ENCODE data around the gene IFI27L2.

The IFI27L2 gene

DNA sequence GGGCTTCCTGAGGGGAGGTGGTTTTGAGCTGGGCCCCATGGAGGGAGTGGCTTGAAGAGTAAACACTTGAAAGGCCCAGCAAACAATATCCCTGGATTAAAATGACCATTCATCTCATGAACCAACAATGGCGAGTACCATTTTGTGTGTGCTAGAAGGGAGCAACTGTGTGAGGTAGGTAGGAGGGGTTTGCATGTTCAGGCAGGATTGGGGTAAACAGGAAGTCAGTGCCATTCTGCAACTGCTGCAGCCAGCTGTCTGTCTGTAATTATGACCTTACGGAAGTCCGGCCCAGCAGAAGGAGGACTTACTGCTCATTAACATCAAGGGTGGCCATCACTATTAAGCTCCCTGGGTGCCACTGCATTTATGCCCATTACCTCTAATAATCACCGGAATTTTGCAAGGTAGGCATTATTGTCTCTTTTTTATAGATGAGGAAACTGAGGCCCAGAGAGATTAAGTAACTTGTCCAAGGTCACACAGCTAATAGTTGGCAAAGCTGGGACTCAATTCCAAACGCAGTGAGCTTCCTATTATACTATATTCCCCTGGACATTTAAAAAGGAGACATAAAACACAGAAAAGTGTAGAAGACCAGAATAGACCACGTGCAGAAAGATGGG is 16.6 kb upstream of the IFI27L2 start:
- H3K4me3 ChIP-seq (ENCODE audit: low read length), result no peak overlapping the region
- no peaks in the 10 kb centered on the region for H3K9me3 ChIP-seq (ENCODE audit: control insufficient read depth, low read length)
- H3K36me3 ChIP-seq (ENCODE audit: control insufficient read depth, insufficient read depth, low read length, severe bottlenecking), result no peaks in the 10 kb centered on the region
- H3K27me3 ChIP-seq (replicated peaks; ENCODE audit: control insufficient read depth, insufficient read depth, low read length), result no peaks in the 10 kb centered on the region
- no peak overlapping the region for H3K9ac ChIP-seq (ENCODE audit: low read length)
- DNase-seq (ENCODE audit: low read depth), result no peak
- H3K4me1 ChIP-seq (ENCODE audit: control insufficient read depth, insufficient read depth, low read length), result no peaks in the 10 kb centered on the region

DNA sequence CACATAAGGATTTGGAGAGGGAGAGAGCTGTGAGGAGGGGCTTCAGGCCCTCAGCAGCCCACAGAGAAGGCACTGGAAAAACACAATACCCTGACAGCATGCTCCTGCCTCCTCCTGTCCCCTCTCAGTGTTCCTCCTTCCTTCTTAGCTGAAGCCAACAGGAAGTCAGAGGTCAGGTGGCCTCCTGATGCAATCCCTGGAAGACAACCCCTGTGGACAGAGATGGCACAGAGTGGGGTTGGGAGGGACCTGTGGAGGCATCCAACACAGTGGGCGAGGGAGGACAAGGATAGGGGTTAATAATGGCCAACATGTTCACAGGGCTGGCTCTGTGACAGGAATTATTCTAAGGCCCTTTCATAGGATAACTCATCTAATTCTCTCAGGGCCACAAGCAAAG is 15.4 kb upstream of the IFI27L2 start:
- Histone ChIP-seq H3K36me3 (ENCODE audit: control insufficient read depth, insufficient read depth, low read length, severe bottlenecking) (no peaks in the 10 kb centered on the region), H3K27me3 (replicated peaks; ENCODE audit: control insufficient read depth, insufficient read depth, low read length) (peaks cover 6% of the 10 kb centered on the region), H3K4me1 (ENCODE audit: control insufficient read depth, insufficient read depth, low read length) (no peaks in the 10 kb centered on the region), H3K4me3 (ENCODE audit: low read length) (no peak overlapping the region), H3K9me3 (ENCODE audit: control insufficient read depth, low read length) (no peaks in the 10 kb centered on the region), H3K9ac (ENCODE audit: low read length) (no peak overlapping the region)
- no peak for DNase-seq (ENCODE audit: low read depth)

- Histone ChIP-seq H3K9me3 (ENCODE audit: control insufficient read depth, low read length) (no peaks in the 10 kb centered on the region), H3K9ac (ENCODE audit: low read length) (no peak overlapping the region), H3K4me1 (ENCODE audit: control insufficient read depth, insufficient read depth, low read length) (no peaks in the 10 kb centered on the region), H3K27me3 (replicated peaks; ENCODE audit: control insufficient read depth, insufficient read depth, low read length) (peaks cover 15% of the 10 kb centered on the region), H3K36me3 (ENCODE audit: control insufficient read depth, insufficient read depth, low read length, severe bottlenecking) (no peaks in the 10 kb centered on the region), H3K4me3 (ENCODE audit: low read length) (no peak overlapping the region)
- no peak for DNase-seq (ENCODE audit: low read depth)
Observed at GRCh38 chr14:94143711-94144110, 14.3 kb upstream of the IFI27L2 start.

DNA sequence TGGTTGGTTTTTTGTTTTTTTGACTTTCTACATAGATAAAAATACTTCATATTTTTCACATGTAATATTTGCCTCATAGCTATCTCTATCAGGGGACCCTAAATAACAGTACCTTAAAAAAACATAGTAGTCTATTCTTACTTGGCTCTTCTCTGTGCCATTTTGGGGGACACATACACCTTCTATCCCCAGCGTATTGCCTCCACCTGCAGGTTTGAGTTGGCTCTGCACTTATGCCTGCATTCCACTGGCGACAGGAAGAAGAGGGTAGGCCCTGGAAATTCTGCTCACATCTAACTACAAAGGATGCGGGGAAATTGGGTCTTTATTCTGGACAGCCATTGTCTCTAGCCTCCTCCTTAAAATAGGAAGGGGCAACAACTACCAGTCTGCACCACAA is 13.8 kb upstream of the IFI27L2 start:
- no peak overlapping the region for H3K4me3 ChIP-seq (ENCODE audit: low read length)
- no peak overlapping the region for H3K9ac ChIP-seq (ENCODE audit: low read length)
- no peaks in the 10 kb centered on the region for H3K4me1 ChIP-seq (ENCODE audit: control insufficient read depth, insufficient read depth, low read length)
- peaks cover 19% of the 10 kb centered on the region for H3K27me3 ChIP-seq (replicated peaks; ENCODE audit: control insufficient read depth, insufficient read depth, low read length)
- no peaks in the 10 kb centered on the region for H3K36me3 ChIP-seq (ENCODE audit: control insufficient read depth, insufficient read depth, low read length, severe bottlenecking)
- no peak for DNase-seq (ENCODE audit: low read depth)
- no peaks in the 10 kb centered on the region for H3K9me3 ChIP-seq (ENCODE audit: control insufficient read depth, low read length)

GRCh38 chr14:94142836-94143235 is 13.4 kb upstream of the IFI27L2 start:
- DNase-seq (ENCODE audit: low read depth), result no peak
- Histone ChIP-seq H3K27me3 (replicated peaks; ENCODE audit: control insufficient read depth, insufficient read depth, low read length) (peaks cover 23% of the 10 kb centered on the region), H3K4me3 (ENCODE audit: low read length) (no peak overlapping the region), H3K9me3 (ENCODE audit: control insufficient read depth, low read length) (no peaks in the 10 kb centered on the region), H3K4me1 (ENCODE audit: control insufficient read depth, insufficient read depth, low read length) (no peaks in the 10 kb centered on the region), H3K9ac (ENCODE audit: low read length) (no peak overlapping the region), H3K36me3 (ENCODE audit: control insufficient read depth, insufficient read depth, low read length, severe bottlenecking) (no peaks in the 10 kb centered on the region)

DNA sequence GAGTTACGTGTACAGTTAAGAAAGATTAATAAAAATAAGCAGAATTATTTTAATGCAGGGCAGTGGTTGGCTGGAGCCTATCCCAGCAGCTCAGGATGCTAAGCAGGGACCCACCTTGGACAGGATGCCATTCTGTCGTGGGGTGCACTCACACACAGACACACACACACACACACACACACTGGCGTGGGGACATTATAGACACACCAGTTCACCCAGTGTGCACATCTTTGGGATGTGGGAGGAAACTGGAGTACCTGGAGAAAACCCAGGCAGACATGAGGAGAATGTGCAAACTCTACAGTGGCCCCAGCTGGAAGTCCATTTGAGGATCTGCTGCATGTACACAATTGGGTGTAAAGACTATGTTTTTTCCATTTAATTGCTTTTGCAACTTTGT is 12.8 kb upstream of the IFI27L2 start:
- H3K36me3 ChIP-seq (ENCODE audit: control insufficient read depth, insufficient read depth, low read length, severe bottlenecking), result no peaks in the 10 kb centered on the region
- peaks cover 25% of the 10 kb centered on the region for H3K27me3 ChIP-seq (replicated peaks; ENCODE audit: control insufficient read depth, insufficient read depth, low read length)
- DNase-seq (ENCODE audit: low read depth), result no peak
- H3K9me3 ChIP-seq (ENCODE audit: control insufficient read depth, low read length), result no peaks in the 10 kb centered on the region
- H3K4me1 ChIP-seq (ENCODE audit: control insufficient read depth, insufficient read depth, low read length), result no peaks in the 10 kb centered on the region
- no peak overlapping the region for H3K4me3 ChIP-seq (ENCODE audit: low read length)
- H3K9ac ChIP-seq (ENCODE audit: low read length), result no peak overlapping the region

GRCh38 chr14:94139421-94139820 is 10.0 kb upstream of the IFI27L2 start:
- H3K9me3 ChIP-seq (ENCODE audit: control insufficient read depth, low read length), result peaks cover 4% of the 10 kb centered on the region
- no peak for DNase-seq (ENCODE audit: low read depth)
- H3K36me3 ChIP-seq (ENCODE audit: control insufficient read depth, insufficient read depth, low read length, severe bottlenecking), result no peaks in the 10 kb centered on the region
- peaks cover 28% of the 10 kb centered on the region for H3K27me3 ChIP-seq (replicated peaks; ENCODE audit: control insufficient read depth, insufficient read depth, low read length)
- H3K4me1 ChIP-seq (ENCODE audit: control insufficient read depth, insufficient read depth, low read length), result no peaks in the 10 kb centered on the region
- no peak overlapping the region for H3K4me3 ChIP-seq (ENCODE audit: low read length)
- H3K9ac ChIP-seq (ENCODE audit: low read length), result no peak overlapping the region

DNA sequence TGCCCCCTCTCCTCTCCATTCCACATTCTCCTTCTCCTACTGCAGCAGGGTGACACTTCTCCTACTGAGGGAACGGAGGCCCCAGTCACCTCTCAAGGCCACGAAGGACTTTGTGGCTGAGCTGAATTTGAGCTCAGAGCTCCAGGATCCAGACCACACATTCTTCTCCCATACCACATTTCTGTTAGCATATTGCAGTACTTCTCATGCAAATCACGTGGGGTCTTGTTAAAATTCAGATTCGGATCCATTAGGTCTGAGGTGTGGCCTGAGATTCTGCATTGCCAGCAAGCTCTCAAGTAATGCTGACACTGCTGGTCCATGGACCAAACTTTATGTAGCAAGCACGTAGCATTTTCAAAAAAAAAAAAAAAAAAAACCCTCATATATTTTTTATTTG is 9.6 kb upstream of the IFI27L2 start:
- Histone ChIP-seq H3K9ac (ENCODE audit: low read length) (no peak overlapping the region), H3K27me3 (replicated peaks; ENCODE audit: control insufficient read depth, insufficient read depth, low read length) (peaks cover 28% of the 10 kb centered on the region), H3K4me3 (ENCODE audit: low read length) (no peak overlapping the region), H3K9me3 (ENCODE audit: control insufficient read depth, low read length) (peaks cover 4% of the 10 kb centered on the region), H3K4me1 (ENCODE audit: control insufficient read depth, insufficient read depth, low read length) (no peaks in the 10 kb centered on the region), H3K36me3 (ENCODE audit: control insufficient read depth, insufficient read depth, low read length, severe bottlenecking) (no peaks in the 10 kb centered on the region)
- no peak for DNase-seq (ENCODE audit: low read depth)

DNA sequence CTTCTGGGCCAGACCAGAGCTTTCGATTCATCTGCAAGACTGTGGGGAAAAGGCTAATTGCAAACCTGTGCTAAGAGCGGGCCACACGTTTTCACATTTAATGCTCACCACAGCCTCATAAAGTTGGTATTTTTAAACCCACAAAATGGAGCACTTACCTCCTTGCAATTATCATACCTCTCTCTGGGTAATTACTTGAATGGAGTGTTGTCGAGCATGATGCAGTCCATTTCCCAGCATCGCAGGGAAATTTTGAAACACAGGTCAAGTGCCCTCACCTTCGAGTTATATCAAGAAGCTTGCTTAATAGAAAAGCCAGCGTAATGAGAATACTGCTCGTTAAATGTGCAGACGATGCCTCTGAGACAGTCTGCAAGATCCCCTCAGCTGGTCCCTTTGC is 8.8 kb upstream of the IFI27L2 start:
- Histone ChIP-seq H3K9ac (ENCODE audit: low read length) (no peak overlapping the region), H3K9me3 (ENCODE audit: control insufficient read depth, low read length) (peaks cover 4% of the 10 kb centered on the region), H3K4me3 (ENCODE audit: low read length) (no peak overlapping the region), H3K27me3 (replicated peaks; ENCODE audit: control insufficient read depth, insufficient read depth, low read length) (peaks cover 28% of the 10 kb centered on the region), H3K4me1 (ENCODE audit: control insufficient read depth, insufficient read depth, low read length) (no peaks in the 10 kb centered on the region), H3K36me3 (ENCODE audit: control insufficient read depth, insufficient read depth, low read length, severe bottlenecking) (no peaks in the 10 kb centered on the region)
- DNase-seq (ENCODE audit: low read depth), result no peak

DNA sequence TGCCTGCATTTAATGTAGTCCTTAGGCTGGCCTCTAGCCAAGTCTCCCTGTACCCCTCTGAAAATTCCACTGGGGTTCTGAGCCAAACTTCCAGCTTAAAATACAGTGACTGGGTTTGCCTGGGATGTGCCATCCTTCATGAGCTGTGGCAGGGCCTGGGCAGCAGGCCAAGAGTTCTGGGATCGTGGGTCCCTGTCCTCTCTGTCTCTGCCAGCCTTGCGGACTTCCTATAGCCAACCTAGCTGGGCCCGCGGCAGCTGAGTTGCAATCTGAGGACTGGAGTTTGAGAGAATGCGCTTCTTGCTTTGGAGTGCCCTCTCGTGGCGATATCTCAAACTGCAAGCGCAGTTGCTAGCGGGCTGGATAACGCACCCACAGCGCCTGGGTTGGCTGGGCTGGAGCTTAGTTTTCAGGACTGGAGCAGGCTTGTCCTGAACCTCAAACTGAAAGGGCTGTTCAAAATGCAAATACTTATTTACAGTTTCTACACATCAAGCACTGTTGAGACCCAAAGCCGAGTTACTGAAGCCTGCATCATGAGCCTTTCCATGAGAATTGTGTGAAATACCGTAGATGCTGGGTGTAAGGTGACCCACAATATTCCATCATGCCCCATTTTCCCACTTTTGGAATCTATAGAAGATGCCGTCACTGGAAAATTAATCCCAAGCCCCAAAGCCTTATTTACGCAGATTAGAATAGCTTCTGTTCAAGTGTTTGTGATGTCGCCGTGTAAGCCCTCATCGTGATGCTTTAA is 7.3 kb upstream of the IFI27L2 start:
- H3K27me3 ChIP-seq (replicated peaks; ENCODE audit: control insufficient read depth, insufficient read depth, low read length), result peaks cover 28% of the 10 kb centered on the region
- peaks cover 4% of the 10 kb centered on the region for H3K9me3 ChIP-seq (ENCODE audit: control insufficient read depth, low read length)
- H3K4me3 ChIP-seq (ENCODE audit: low read length), result no peak overlapping the region
- H3K4me1 ChIP-seq (ENCODE audit: control insufficient read depth, insufficient read depth, low read length), result no peaks in the 10 kb centered on the region
- no peak overlapping the region for H3K9ac ChIP-seq (ENCODE audit: low read length)
- H3K36me3 ChIP-seq (ENCODE audit: control insufficient read depth, insufficient read depth, low read length, severe bottlenecking), result no peaks in the 10 kb centered on the region
- DNase-seq (ENCODE audit: low read depth), result peak; percentile 95

DNA sequence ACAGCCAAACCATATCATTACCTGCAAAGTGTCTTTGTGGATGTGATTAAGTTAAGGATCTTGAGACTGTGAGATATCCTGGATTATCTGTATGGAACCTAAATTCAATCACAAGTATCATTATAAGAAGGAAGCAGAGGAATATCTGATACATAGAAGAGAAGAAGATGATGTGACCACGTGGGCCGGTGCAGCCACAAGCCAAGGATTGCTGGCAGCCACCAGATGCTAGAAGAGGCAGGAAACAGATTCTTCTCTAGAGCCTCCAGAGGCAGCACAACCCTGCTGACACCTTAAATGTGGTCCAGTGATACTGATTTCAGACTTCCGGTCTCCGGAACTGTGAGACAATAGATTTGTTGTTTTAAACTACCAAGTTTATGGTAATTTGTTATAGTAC is 6.1 kb upstream of the IFI27L2 start:
- Histone ChIP-seq H3K9ac (ENCODE audit: low read length) (no peak overlapping the region), H3K27me3 (replicated peaks; ENCODE audit: control insufficient read depth, insufficient read depth, low read length) (peaks cover 28% of the 10 kb centered on the region), H3K4me1 (ENCODE audit: control insufficient read depth, insufficient read depth, low read length) (no peaks in the 10 kb centered on the region), H3K36me3 (ENCODE audit: control insufficient read depth, insufficient read depth, low read length, severe bottlenecking) (no peaks in the 10 kb centered on the region), H3K9me3 (ENCODE audit: control insufficient read depth, low read length) (peaks cover 4% of the 10 kb centered on the region), H3K4me3 (ENCODE audit: low read length) (no peak overlapping the region)
- DNase-seq (ENCODE audit: low read depth), result no peak

Data from adipocyte (in vitro differentiated cells).